ENCODE measurements around the gene METTL4.

The METTL4 gene

DNA sequence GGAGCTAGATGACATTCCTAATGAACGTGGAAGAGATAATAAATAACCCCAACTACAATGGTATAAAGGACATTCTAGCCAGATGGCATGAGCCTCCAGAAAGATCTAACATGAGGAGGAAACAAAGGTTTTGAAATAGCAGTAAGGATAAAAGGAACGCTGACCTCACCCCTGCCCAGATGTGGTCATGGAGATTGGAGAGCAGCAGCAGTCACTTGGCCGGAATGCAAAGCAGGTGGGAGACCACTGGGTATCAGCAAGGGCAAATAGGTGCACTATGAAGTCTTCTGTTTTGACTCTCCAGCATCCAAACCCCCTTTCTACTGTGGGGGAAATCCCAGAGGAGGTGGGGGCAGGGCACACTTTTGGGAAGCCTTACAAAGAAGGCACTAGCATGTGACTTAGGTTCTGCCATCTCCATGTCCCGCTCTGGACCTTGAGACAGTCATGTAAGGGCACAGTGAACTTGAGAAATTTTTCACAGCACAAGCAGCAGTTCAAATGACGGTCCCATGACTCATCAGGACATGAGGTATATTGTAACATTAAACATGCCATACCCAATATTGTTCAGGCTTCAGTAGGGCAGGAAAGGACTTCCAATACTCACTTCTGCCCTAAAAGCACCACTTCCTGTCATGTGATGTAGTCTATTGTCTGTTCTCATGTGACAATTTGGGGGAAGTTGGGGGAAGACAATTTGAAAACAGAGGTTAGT, 55.2 kb downstream of the METTL4 start:
- no peak for DNase-seq (ENCODE audit: low read depth)

DNA sequence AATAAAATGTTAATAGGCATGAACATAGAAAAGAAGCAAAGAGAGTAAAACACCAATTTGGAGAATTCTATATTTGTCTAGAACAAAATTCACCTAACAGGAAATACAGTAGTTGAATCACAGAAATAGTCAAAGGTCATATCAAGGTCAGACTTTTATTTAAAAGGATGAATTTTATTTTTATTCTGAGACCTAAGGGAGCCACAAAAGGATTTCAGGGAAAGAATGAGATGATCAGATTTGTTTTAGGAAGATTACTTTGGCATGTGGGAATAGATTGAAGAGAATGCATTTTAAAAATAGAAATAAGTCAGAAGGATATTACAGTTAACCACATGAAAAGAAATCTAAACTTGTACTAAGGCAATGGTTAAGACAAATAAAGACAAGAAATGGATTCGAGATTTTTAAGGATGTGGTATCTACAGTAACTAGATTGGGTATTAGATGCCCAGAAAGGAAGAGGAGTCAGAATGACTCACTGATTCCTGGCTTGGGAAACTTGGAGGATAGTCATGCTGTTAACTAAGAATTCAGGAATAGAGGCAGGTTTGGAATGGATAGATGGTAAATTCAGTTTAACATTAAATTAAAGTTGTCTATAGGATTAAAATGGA, 56.0 kb downstream of the METTL4 start:
- DNase-seq (ENCODE audit: low read depth), result no peak

DNA sequence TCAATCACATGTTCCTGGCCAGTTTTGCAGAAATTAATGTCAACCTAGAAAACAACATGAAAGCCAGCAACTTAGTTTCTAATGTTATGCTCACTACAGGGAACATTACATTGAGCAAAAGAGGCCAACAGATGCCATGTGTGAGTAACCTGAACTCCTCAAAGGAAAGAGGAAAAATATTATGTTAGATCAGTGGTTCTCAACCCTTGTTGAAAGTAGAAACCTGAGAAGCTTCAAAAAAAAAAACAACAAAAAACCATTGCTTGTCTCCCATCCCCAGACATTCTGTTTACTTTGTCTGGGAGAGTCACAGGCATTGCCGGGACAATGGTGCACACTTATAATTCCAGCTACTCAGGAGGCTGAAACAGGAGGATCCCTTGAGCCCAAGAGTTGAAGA, 57.7 kb downstream of the METTL4 start:
- DNase-seq (ENCODE audit: low read depth), result no peak

DNA sequence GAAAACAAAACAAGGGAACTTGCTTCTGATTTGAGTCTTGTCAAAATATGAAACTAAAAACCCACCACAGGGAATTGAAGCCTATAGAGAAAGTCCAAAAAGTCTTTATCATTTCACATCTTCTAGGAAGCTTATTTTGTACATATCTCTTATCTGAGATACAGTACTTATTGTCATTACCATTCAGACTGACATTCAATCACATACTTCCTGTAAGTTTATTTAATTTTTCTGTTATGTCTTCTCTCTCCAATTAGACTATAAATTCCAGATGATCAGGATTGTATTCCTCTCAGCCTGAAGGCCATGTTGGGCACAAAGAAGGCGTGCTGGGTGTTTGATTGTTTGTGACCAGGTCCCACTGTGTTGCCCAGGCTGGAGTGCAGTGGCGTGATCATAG, 59.2 kb downstream of the METTL4 start:
- no peak for DNase-seq (ENCODE audit: low read depth)

DNA sequence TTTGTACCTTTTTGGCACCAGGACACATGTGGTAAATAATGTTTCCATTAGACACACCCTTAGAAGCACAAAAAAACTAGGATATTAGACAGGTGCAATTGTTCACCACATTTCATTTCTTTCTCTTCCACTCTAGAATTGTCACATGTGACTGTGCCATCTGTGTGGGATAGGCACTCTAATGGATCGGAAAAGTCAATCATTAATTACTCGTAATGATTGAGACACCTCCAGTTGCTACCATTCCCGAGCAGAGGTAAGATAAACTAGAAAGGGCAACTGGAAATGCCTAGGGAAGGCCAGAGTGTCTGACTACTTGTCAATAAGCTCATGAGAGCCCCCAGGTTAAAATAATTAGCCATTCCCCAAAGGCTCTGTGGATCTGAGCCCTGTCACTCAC, 59.9 kb downstream of the METTL4 start:
- DNase-seq (ENCODE audit: low read depth), result no peak

DNA sequence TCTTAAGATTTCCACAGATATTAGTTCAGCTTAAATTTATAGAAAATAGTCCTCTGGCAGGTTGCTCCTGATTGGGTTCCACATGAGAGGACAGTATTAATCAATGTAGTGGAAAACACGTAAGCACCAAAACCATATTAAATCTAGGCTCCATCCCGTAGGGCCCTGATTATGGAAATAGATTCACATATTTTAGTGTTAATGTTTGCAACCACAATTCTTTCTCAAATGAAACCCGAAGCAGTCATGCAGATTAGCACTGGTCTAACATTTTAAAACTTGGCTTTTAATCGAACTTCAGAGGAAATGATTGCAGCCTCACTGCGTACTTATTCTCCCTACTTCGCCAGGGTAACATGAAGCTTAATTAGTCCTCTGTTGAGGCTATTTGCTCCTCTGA, 60.9 kb downstream of the METTL4 start:
- no peak for DNase-seq (ENCODE audit: low read depth)

DNA sequence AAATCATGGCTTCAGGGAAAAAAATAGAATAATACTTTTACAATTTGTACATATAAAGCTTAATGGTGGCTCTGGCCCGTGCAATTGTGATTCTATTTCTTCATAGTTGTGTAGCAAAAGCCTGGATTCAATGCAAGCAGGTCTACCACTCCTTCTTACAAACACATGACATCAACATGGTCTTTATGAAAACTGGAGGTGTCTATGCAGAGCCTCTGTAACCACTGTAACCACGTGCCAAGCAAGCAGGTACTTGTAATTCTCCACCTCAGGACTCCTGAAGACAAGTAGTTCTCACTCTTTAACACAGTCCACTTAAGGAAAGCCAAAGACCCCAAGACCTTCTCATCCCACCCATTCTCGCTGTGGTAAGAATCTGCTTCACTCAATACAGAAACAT, 62.6 kb downstream of the METTL4 start:
- no peak for DNase-seq (ENCODE audit: low read depth)

DNA sequence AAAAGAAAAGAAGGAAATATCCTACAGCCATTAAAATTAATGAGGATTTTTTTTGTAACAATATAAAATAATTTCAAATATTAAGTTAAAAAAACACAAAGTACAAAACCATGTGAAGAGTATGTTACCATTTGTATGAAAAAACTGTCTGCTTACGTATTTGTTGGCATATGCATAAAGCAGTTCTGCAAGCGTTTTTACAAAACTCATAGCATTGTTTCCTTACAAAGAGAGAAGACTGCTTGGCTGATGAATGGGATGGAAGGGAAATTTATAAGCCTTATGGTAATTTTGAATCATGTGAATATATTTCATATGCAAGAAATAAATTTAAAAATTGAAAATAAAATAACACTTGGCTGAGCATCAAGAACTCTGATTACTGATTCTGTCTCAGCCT, 63.1 kb downstream of the METTL4 start:
- no peak for DNase-seq (ENCODE audit: low read depth)

DNA sequence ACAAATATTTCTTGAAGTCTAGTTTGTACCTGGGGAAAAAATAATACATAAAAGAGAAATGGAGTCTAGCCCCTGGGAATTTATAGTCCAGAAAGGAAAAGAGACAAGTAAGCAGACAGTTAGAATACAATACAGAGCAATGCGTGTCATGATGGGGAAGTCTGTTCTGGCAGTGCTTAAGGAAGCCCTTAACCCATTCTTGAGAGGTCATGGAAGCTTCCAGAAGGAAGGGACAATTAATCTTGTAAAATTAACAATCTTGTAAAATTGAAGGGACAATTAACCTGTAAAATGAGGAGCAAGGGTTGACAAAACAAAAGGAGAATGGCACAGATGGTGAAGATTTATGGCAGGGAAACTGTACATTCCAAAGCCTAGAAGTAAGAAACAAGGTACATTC, 66.7 kb downstream of the METTL4 start:
- DNase-seq (ENCODE audit: low read depth), result no peak

DNA sequence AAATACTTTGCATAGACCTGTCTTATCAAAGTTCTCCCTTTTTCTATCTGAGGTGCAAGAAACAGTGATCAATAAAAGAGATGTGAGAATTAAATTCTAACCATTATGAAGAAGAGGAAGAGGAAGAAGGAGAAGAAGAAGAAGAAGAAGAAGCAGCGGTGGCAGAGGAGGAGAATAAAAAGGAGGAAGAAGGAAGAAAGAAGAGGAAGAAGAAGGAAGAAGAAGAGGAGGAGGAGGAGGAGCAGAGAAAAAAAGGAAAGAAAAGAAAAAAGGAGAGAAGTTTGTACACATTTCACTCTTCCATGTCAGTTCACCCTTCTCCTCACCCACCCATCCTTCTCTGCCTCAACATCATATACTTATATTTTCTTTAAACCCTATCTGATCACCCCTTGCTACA, 68.4 kb downstream of the METTL4 start:
- no peak for DNase-seq (ENCODE audit: low read depth)

DNA sequence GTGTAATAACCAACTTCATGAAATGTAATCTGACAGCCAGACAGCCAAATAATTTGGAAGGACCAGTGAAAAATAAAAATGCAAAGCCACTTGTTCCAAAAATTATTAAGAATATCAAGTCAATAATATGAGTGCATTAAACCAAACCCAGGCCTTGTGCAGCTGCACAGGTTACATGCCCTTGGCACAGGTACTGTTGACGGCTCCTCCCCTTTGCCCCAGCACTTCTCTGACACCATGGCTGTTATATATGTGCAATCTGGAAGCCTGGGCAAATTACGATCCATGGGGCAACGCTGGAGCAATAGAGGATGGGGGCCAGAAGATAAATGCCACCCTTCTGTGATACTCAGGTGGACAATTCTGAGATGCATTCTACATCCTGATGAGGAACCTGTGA, 68.9 kb downstream of the METTL4 start:
- DNase-seq (ENCODE audit: low read depth), result no peak

DNA sequence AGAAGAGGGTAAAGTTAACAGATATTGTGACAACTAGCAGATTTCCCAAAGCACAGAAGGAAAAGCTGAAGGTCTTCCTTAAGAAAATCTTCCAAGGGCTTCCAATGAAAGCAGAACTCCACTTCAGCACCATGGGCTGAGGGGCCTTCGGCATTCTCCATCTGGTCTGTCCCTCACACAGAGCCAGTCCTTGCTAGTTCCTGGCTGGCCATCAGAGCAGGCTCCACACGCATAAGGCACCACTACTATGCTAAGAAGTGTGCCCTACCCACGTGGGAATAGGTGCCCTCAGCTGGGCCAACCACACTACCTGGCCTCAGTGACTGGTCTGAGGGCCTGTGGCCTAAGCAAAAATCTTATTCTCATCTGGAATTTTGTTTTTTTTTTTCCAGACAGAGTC, 73.5 kb downstream of the METTL4 start:
- DNase-seq (ENCODE audit: low read depth), result no peak

DNA sequence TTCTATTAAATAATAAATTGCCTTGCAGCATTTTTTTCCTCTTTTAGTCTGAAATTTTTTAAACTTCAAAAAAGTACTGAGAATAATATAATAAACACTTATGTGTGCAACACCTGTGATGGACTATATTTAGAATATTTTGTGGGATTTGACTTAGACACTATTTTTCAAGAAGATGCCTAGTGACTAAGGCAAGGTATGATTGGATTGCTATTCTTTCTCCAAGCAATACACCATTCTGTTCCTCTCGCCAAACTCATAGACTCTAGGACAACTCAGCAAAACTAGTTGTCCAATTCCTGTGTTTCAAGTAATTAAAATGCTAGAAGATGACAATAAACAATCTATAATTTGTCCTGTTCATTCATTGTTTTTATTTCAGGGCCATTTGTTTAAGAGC, 75.9 kb downstream of the METTL4 start:
- DNase-seq (ENCODE audit: low read depth), result no peak

DNA sequence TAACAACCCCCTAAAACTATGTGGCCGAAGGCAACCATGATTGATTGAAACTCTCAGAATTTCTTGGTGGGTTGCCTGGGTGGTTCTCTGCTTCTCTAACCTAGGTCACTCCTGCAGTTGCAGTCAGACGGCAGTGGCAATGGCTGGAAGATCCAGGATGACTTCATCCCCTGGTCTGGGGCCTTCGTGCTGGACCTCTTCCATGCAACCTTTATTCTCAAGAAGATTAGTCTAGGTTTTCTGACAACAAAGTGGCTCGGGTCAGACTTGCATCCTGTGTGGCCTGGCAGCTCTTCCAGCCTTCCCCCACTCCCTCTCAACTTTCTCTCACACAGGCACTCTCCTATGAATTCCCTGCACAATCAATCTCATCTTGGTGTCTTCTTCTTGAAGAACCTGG, 76.4 kb downstream of the METTL4 start:
- DNase-seq (ENCODE audit: low read depth), result no peak
